OCI-LY1 (cell line): ENCODE results near the gene NRG2.

ENCODE experiments used
- H2AFZ ChIP-seq: fragments of 200-600 bp; sonication (generic), shearing (Covaris generic); 2 replicates; pipeline ENCODE4 v1.6.0; 2014; ENCODE audit warnings: antibody characterized with exemption, mild to moderate bottlenecking, low read length
- H3F3A ChIP-seq: fragments of 200-600 bp; sonication (generic), shearing (Covaris generic); 2 replicates; pipeline ENCODE4 v1.6.0; 2014; ENCODE audit warnings: mild to moderate bottlenecking, antibody characterized with exemption, low read length, moderate library complexity; ENCODE audit not compliant: insufficient read depth
- H3K27ac ChIP-seq: fragments of 200-600 bp; sonication (generic); 2 replicates; pipeline ENCODE4 v1.5.1; 2014; ENCODE audit warnings: low read length, mixed run types, mild to moderate bottlenecking, low read depth; ENCODE audit not compliant: poor library complexity, severe bottlenecking
- H3K27me3 ChIP-seq: fragments of 200-600 bp; sonication (generic); 2 replicates; pipeline ENCODE4 v1.6.0; 2014; ENCODE audit warnings: antibody characterized with exemption, mild to moderate bottlenecking, low read length, moderate library complexity; ENCODE audit not compliant: insufficient read depth
- H3K36me3 ChIP-seq: fragments of 200-600 bp; sonication (generic); 2 replicates; pipeline ENCODE4 v1.6.1; 2014; ENCODE audit warnings: mild to moderate bottlenecking, antibody characterized with exemption, low read length, moderate library complexity, mixed read lengths; ENCODE audit not compliant: insufficient read depth
- H3K4me1 ChIP-seq: fragments of 200-600 bp; sonication (generic); 2 replicates; pipeline ENCODE4 v1.5.1; 2014; ENCODE audit warnings: mild to moderate bottlenecking, low read length, moderate library complexity; ENCODE audit not compliant: insufficient read depth, severe bottlenecking
- H3K4me2 ChIP-seq: fragments of 200-600 bp; sonication (generic), shearing (Covaris generic); 2 replicates; pipeline ENCODE4 v1.6.1; 2014; ENCODE audit warnings: low read length
- H3K4me3 ChIP-seq: fragments of 200-600 bp; sonication (generic); 2 replicates; pipeline ENCODE4 v1.5.1; 2014; ENCODE audit warnings: low read length, low read depth, mild to moderate bottlenecking, mixed read lengths; ENCODE audit not compliant: poor library complexity, severe bottlenecking
- H3K79me2 ChIP-seq: fragments of 200-600 bp; shearing (Covaris generic); 2 replicates; pipeline ENCODE4 v1.6.1; 2016; ENCODE audit warnings: mixed run types, low read length, mixed read lengths; ENCODE audit not compliant: insufficient read depth
- H3K9ac ChIP-seq: fragments of 200-600 bp; sonication (generic), shearing (Covaris generic); 2 replicates; pipeline ENCODE4 v1.6.1; 2014; ENCODE audit warnings: mild to moderate bottlenecking, low read length, mixed read lengths
- H3K9me2 ChIP-seq: fragments of 200-600 bp; sonication (generic), shearing (Covaris generic); 2 replicates; pipeline ENCODE4 v1.6.1; 2014; ENCODE audit warnings: low read depth, mild to moderate bottlenecking, low read length, mixed read lengths
- H3K9me3 ChIP-seq: fragments of 200-600 bp; shearing (Covaris generic); 2 replicates; pipeline ENCODE4 v1.6.1; 2014; ENCODE audit warnings: low read length, mixed read lengths
- H4K20me1 ChIP-seq: fragments of 200-600 bp; sonication (generic), shearing (Covaris generic); 2 replicates; pipeline ENCODE4 v1.6.0; 2016; ENCODE audit warnings: mild to moderate bottlenecking, low read length; ENCODE audit not compliant: insufficient read depth
- EZH2 ChIP-seq: fragments of 200-600 bp; sonication (generic), shearing (Covaris generic); IDR thresholded peaks from 2 replicates; pipeline ENCODE4 v1.8.0; 2017; ENCODE audit warnings: borderline replicate concordance, mixed run types, mild to moderate bottlenecking, antibody characterized with exemption, low read length, moderate library complexity, mixed read lengths
- TF ChIP-seq, protein P1 (sequence below): fragments of 200-600 bp; sonication (generic), shearing (Covaris generic); IDR thresholded peaks from 2 replicates; pipeline ENCODE4 v1.5.1; 2017; ENCODE audit warnings: mild to moderate bottlenecking, antibody characterized with exemption, low read length, moderate library complexity, mixed read lengths

Gene NRG2

DNA sequence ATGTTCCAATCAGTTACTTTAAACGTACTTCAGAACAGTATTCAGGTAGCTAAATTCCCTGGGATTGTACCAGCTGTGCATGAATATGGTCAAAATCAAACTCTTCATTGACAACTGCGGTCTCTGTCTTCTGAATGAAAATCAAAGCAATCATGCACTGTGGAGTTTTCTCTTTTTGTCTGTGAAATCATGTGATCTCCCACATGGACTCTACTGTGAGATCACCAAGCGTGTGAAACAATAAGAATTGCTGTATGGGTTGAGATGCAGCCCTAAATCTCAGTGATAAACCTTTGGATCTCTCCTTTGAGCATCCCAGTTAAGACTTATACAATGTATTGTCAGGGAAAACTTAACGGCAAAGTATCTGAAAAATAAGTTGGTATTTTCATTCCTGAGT lies 6.1 kb downstream of the NRG2 start:
- Histone ChIP-seq H4K20me1 (no peaks in the 10 kb centered on the region), H3K4me3 (no peak overlapping the region), H3K9me2 (no peaks in the 10 kb centered on the region), H3K36me3 (no peaks in the 10 kb centered on the region), H3K79me2 (no peaks in the 10 kb centered on the region), H3K4me2 (no peak overlapping the region), H3K9me3 (no peaks in the 10 kb centered on the region), H2AFZ (no peak overlapping the region), H3F3A (no peaks in the 10 kb centered on the region), H3K27me3 (no peaks in the 10 kb centered on the region; the same call in 1 of the 2 replicates), H3K27ac (no peak overlapping the region), H3K9ac (no peak overlapping the region), H3K4me1 (no peaks in the 10 kb centered on the region)
- TF ChIP-seq EZH2: no peak
- TF ChIP-seq, protein P1, sequence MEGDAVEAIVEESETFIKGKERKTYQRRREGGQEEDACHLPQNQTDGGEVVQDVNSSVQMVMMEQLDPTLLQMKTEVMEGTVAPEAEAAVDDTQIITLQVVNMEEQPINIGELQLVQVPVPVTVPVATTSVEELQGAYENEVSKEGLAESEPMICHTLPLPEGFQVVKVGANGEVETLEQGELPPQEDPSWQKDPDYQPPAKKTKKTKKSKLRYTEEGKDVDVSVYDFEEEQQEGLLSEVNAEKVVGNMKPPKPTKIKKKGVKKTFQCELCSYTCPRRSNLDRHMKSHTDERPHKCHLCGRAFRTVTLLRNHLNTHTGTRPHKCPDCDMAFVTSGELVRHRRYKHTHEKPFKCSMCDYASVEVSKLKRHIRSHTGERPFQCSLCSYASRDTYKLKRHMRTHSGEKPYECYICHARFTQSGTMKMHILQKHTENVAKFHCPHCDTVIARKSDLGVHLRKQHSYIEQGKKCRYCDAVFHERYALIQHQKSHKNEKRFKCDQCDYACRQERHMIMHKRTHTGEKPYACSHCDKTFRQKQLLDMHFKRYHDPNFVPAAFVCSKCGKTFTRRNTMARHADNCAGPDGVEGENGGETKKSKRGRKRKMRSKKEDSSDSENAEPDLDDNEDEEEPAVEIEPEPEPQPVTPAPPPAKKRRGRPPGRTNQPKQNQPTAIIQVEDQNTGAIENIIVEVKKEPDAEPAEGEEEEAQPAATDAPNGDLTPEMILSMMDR: no peak

DNA sequence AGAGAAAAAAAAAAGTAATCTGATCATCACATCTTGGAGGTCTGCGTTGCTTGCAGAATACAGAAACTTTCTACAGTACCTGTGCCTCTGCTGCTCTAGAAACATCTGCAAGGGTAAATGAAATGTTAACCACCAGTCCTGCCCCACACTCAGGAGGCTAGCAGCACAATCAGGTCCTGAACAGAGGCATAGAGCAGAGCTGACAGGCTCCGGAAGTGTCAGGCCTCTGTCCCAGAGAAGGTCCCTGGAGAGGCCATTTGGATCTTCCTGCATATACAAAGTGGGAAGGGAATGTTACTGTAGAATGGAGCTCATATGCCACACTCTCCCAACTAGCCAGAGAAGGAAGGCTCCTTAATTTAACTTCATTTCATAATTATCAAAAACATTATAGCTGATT lies 7.2 kb downstream of the NRG2 start:
- H3K9ac ChIP-seq: no peak overlapping the region
- H3K27me3 ChIP-seq: no peaks in the 10 kb centered on the region; the same call in 1 of the 2 replicates
- no peaks in the 10 kb centered on the region for H3K36me3 ChIP-seq
- no peak overlapping the region for H3K4me2 ChIP-seq
- no peaks in the 10 kb centered on the region for H3F3A ChIP-seq
- no peak overlapping the region for H2AFZ ChIP-seq
- H3K4me1 ChIP-seq: no peaks in the 10 kb centered on the region
- H3K79me2 ChIP-seq: no peaks in the 10 kb centered on the region
- TF ChIP-seq EZH2: no peak
- no peak overlapping the region for H3K27ac ChIP-seq
- no peaks in the 10 kb centered on the region for H3K9me3 ChIP-seq
- H4K20me1 ChIP-seq: no peaks in the 10 kb centered on the region
- H3K9me2 ChIP-seq: no peaks in the 10 kb centered on the region
- no peak overlapping the region for H3K4me3 ChIP-seq

DNA sequence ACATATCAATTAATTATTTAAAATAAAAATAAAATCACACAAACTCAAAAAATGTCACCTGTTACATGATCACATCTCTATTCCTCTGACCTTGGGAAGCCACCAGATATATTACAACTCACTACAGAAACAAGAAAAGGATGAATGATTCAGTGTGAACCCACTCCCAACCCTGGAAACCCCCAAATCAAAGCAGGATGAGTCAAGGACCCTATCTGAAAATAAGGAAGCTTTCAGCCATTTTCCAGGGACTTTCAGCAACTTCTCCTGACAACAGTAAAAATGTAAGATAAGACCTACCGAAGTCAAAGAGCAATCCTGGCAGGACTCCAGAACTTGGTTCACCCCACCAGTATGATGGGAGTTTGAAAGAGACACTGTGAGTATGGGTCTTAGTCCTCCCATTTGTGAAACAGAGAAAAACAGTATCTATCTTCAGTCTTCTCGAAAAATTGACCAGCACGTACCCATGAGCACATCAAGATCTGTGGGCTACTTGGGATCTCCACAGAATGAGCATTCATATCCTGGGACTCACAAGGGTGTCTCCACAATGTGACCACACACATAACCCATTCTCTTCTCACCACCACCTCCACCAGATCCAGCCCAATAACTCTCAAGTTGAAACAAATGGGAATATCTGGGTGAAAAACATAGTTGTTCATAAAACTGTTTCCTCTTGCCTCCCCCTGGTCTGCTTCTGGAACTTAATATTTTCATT lies 9.9 kb downstream of the NRG2 start:
- Histone ChIP-seq H3K27ac (no peak overlapping the region), H3F3A (no peaks in the 10 kb centered on the region), H3K9me3 (no peaks in the 10 kb centered on the region), H3K79me2 (no peaks in the 10 kb centered on the region), H3K4me3 (no peak overlapping the region), H2AFZ (no peak overlapping the region), H4K20me1 (no peaks in the 10 kb centered on the region), H3K27me3 (no peaks in the 10 kb centered on the region), H3K4me2 (no peak overlapping the region), H3K4me1 (no peaks in the 10 kb centered on the region), H3K36me3 (no peaks in the 10 kb centered on the region), H3K9ac (no peak overlapping the region), H3K9me2 (no peaks in the 10 kb centered on the region)
- TF ChIP-seq, protein P1: no peak
- no peak for TF ChIP-seq EZH2

DNA sequence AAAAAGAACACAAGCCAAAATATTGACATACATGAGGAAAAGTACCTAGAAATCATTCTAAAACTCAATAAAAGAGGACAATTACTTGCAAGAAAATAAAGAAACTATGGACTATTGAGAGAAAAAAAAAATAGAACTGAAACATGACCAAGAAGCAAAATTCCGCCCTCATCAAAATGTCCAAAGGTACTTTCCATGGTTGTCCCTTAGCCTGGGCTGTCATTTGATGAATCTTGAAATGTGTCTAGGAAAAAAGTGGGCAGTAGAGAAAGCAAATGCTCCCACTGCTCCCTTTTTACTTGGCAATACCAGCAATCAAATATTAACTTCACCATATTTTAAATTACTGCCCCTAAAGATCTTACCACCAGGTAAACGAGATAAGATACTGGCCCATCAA lies 10.8 kb downstream of the NRG2 start:
- Histone ChIP-seq H3K9ac (no peak overlapping the region), H3K27me3 (no peaks in the 10 kb centered on the region), H3K4me3 (no peak overlapping the region), H3K4me1 (no peaks in the 10 kb centered on the region), H2AFZ (no peak overlapping the region), H3K9me3 (no peaks in the 10 kb centered on the region), H3K79me2 (no peaks in the 10 kb centered on the region), H3K9me2 (no peaks in the 10 kb centered on the region), H3K36me3 (no peaks in the 10 kb centered on the region), H3K4me2 (no peak overlapping the region), H3K27ac (no peak overlapping the region), H4K20me1 (no peaks in the 10 kb centered on the region), H3F3A (no peaks in the 10 kb centered on the region)
- TF ChIP-seq, protein P1: no peak
- TF ChIP-seq EZH2: no peak
